VCaP (cell line): ENCODE data around the gene CFAP100.

ENCODE experiments used
- H3K27ac ChIP-seq: fragments of 450-650 bp; 2 replicates; pipeline ENCODE4 v1.5.1; 2017
- TF ChIP-seq, protein P1 (sequence below): fragments of 450-650 bp; conservative IDR thresholded peaks from 2 replicates; pipeline ENCODE4 v1.5.1; 2017; ENCODE audit warnings: mild to moderate bottlenecking, moderate library complexity

CFAP100 gene

GRCh38 chr3:126439968-126440708 is 45.4 kb downstream of the CFAP100 start:
- TF ChIP-seq, protein P1, sequence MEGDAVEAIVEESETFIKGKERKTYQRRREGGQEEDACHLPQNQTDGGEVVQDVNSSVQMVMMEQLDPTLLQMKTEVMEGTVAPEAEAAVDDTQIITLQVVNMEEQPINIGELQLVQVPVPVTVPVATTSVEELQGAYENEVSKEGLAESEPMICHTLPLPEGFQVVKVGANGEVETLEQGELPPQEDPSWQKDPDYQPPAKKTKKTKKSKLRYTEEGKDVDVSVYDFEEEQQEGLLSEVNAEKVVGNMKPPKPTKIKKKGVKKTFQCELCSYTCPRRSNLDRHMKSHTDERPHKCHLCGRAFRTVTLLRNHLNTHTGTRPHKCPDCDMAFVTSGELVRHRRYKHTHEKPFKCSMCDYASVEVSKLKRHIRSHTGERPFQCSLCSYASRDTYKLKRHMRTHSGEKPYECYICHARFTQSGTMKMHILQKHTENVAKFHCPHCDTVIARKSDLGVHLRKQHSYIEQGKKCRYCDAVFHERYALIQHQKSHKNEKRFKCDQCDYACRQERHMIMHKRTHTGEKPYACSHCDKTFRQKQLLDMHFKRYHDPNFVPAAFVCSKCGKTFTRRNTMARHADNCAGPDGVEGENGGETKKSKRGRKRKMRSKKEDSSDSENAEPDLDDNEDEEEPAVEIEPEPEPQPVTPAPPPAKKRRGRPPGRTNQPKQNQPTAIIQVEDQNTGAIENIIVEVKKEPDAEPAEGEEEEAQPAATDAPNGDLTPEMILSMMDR, result no peak
- H3K27ac ChIP-seq, result no peak overlapping the region

DNA sequence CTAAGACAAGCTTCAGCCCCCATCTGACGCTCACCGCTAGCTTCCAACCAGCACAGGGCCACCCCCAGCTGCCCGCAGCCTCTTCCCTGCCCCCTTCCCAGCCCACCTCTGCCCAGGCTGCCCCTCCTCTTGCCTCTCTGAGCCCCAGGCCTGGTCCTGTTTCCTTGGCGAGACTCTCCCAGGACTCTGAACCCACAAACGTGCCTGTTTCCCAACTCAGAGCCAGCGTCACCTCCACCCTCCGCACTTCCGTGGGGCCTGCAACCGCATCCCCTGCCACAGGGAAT is 45.9 kb downstream of the CFAP100 start:
- TF ChIP-seq, protein P1, result no peak
- no peak overlapping the region for H3K27ac ChIP-seq

DNA sequence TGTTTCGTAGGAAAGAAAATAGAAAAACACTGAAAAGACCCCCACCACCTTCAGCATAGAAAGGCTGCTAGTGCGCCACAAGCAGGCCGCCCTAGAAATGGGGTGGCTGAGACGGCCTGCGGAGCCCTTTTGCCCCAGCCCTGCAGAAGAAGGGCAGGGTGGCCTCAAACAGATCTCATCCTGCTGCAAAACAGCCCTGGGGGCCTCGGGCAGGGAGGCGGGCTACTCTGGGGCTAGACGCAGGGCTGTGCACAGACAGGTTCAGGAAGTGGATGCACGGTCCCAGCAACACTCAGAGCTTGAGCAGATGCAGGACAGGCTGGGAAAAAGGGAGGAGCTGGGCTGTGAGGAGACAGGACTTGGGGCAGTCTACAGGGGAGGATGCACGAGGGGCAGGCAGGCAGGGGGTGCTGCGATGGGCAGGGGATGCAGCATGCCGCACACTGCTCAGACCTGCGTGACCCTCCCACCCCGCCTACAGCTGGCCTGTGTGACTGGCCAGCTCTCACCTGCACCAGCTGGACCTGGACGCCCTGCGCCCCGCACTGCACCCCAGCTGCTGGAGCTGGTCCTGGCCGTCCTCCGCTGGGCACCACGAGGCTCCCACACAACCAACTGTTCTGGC is 46.7 kb downstream of the CFAP100 start:
- TF ChIP-seq, protein P1, result no peak
- no peak overlapping the region for H3K27ac ChIP-seq

- TF ChIP-seq, protein P1, result no peak
Observed at GRCh38 chr3:126442094-126442855, 47.6 kb downstream of the CFAP100 start.

GRCh38 chr3:126442856-126443242 is 48.1 kb downstream of the CFAP100 start:
- H3K27ac ChIP-seq, result no peak overlapping the region
- TF ChIP-seq, protein P1, result no peak

More at GRCh38 chr3:126442094-126442855, 47.6 kb downstream of the CFAP100 start:
- no peak overlapping the region for H3K27ac ChIP-seq

DNA sequence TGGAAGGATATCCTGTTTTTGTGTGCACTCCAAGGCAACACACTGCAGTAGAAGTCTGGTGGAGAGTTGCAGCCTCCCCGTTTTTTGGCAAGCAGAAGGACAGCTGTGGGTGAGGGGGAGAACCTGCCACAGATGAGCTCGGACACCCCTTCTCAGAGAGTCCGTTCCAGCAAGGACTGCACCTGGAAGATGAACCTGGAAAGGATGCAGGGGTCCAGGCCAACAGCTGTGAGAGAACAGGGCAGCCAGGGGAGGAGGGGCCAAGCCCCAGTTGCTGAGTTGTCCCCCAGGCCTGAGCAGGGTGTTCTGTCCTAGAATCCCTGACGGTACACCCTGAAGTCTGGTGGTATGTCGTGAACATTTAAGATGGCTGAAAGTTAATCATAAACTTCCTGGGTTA is 50.8 kb downstream of the CFAP100 start:
- TF ChIP-seq, protein P1, result no peak
- H3K27ac ChIP-seq, result no peak overlapping the region

DNA sequence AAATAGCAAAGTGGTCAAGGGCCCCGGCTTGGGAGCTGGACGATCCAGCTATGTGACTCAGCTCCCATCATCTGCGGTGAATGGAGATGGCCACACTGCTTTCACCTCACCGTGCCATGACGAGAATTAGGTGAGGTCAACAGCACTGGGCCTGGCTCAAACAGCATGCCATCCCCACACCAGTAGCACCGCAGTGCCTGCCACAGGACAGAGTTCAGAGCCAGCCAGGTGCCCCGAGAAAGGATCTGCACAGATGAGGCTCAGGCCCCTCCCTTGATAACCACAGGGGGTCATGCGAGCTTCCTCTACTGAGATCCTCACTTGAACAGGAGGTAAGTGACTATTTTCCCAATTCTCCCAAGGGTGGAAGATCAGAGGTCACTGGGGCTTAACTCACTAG is 51.6 kb downstream of the CFAP100 start:
- TF ChIP-seq, protein P1, result no peak
- H3K27ac ChIP-seq, result no peak overlapping the region
